ENCODE results near the gene PRR12. TPM values are rescaled to one million over a fixed set of nuclear protein-coding genes. Genes with fewer than 3 reads are reported as not detected.

The PRR12 gene
- total and polyA plus RNA-seq, 2 donors (not counting 3 experiments of a cell fraction or from before 2014, with no cell fraction given): 1.9 to 37.0 TPM

DNA sequence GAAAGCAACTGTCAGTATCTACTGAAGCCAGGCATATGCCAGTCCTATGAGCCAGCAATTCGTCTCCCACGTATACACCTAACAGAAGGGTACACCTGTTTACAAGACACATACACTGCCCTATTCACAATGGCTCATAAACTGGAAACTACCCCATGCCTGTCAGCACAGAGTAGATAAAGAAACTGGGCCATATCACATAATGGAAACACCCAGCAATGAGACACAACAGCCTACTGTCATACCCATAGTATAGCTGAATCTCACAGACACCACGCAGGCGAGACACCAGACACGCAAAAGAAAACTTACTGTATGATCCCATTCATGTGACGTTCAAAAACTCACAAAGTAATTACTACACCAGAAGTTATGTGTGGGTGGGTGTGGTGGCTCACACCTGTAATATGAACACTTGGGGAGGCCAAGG, 26.4 kb upstream of the PRR12 start:
- no peaks in the 10 kb centered on the region for H4K20me1 ChIP-seq (replicated peaks; ENCODE audit: control insufficient read depth, extremely low read depth, insufficient read depth, low read length)
- no TSS peak for BruUV-seq (replicated peaks)
- no peaks in the 10 kb centered on the region for H3K27me3 ChIP-seq (ENCODE audit: control insufficient read depth in 2 of 2, insufficient read depth in 2 of 2, low read length in 2 of 2)
- H3K79me2 ChIP-seq (ENCODE audit: control insufficient read depth, insufficient read depth, low read length): peaks cover 42% of the 10 kb centered on the region
- no peaks in the 10 kb centered on the region for H3K9me3 ChIP-seq (replicated peaks; ENCODE audit: control insufficient read depth, insufficient read depth, low read length)
- DNase-seq (ENCODE audit: low read depth, low spot score) (no peak), FAIRE-seq (no peak)
- no peaks in the 10 kb centered on the region for H3K9me1 ChIP-seq (replicated peaks; ENCODE audit: control insufficient read depth, extremely low read depth, insufficient read depth, low read length)
- no peak overlapping the region for H3K4me2 ChIP-seq (ENCODE audit: insufficient read depth, low read length)
- no peak for TF ChIP-seq POLR2A (IDR thresholded peaks at IDR 0.05; ENCODE audit: low read depth, low read length)
- TF ChIP-seq, protein P1, sequence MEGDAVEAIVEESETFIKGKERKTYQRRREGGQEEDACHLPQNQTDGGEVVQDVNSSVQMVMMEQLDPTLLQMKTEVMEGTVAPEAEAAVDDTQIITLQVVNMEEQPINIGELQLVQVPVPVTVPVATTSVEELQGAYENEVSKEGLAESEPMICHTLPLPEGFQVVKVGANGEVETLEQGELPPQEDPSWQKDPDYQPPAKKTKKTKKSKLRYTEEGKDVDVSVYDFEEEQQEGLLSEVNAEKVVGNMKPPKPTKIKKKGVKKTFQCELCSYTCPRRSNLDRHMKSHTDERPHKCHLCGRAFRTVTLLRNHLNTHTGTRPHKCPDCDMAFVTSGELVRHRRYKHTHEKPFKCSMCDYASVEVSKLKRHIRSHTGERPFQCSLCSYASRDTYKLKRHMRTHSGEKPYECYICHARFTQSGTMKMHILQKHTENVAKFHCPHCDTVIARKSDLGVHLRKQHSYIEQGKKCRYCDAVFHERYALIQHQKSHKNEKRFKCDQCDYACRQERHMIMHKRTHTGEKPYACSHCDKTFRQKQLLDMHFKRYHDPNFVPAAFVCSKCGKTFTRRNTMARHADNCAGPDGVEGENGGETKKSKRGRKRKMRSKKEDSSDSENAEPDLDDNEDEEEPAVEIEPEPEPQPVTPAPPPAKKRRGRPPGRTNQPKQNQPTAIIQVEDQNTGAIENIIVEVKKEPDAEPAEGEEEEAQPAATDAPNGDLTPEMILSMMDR (IDR thresholded peaks at IDR 0.05; ENCODE audit: extremely low read depth in 1 of 2, insufficient read depth in 1 of 2, low read depth in 1 of 2, low read length in 2 of 2): no peak
- TF ChIP-seq JUN (IDR thresholded peaks at IDR 0.05; ENCODE audit: borderline replicate concordance, insufficient read depth, insufficient read length, low read depth): no peak
- TF ChIP-seq POLR2AphosphoS5 (IDR thresholded peaks at IDR 0.05; ENCODE audit: insufficient read depth, low read depth, low read length): no peak
- no peak for TF ChIP-seq GATA2 (IDR thresholded peaks at IDR 0.05; ENCODE audit: insufficient read depth, insufficient read length, low read depth, low read length)
- no peak for TF ChIP-seq EZH2 (IDR thresholded peaks at IDR 0.05; ENCODE audit: borderline replicate concordance, low read depth, low read length, severe bottlenecking)
- TF ChIP-seq, protein P2, sequence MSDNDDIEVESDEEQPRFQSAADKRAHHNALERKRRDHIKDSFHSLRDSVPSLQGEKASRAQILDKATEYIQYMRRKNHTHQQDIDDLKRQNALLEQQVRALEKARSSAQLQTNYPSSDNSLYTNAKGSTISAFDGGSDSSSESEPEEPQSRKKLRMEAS (IDR thresholded peaks at IDR 0.05; ENCODE audit: insufficient read depth, insufficient read length): no peak
- no peak for TF ChIP-seq FOS (IDR thresholded peaks at IDR 0.05; ENCODE audit: borderline replicate concordance, insufficient read depth, low read length)
- no peak for TF ChIP-seq MYC (IDR thresholded peaks at IDR 0.05; ENCODE audit: low read depth, low read length)
- intact Hi-C loops (cut with micrococcal nuclease): no loop called here
- no peaks in the 10 kb centered on the region for H3K4me1 ChIP-seq (ENCODE audit: control insufficient read depth, extremely low read depth, insufficient read depth, low read length)
- dilution Hi-C loops (cut with MboI; ENCODE audit: extremely low pct_ligation_motif_present, low sequenced_read_pairs): no loop called here
- no peak overlapping the region for H3K9ac ChIP-seq (replicated peaks; ENCODE audit: extremely low read depth, insufficient read depth, low read length)
- H3K27ac ChIP-seq (ENCODE audit: insufficient read depth, low read depth, low read length): no peak overlapping the region
- H2AFZ ChIP-seq (ENCODE audit: low read depth, low read length): no peak overlapping the region
- no peak overlapping the region for H3K4me3 ChIP-seq (replicated peaks in 1 of 3; ENCODE audit: insufficient read depth in 1 of 3, low read depth in 1 of 3, low read length in 3 of 3)
- POLR2A ChIA-PET: no interaction called here
- H3K36me3 ChIP-seq (ENCODE audit: control insufficient read depth in 2 of 2, extremely low read depth in 1 of 2, insufficient read depth in 2 of 2, low read length in 2 of 2): peaks cover 0 to 9% of the 10 kb centered on the region in 2 experiments
- CTCF ChIA-PET: interaction anchor here (1.9 kb wide), 1 partner anchor 18 kb away, joined by 5 read pairs; no protein-coding TSS in a partner anchor
